ENCODE measurements around the gene BGN. TPM values are rescaled to one million over a fixed set of nuclear protein-coding genes. Genes with fewer than 3 reads are reported as not detected.

Gene BGN
- total RNA-seq, 4 donors from 2014 or later = 1.1 to 50.7 (median 9.8) TPM

DNA sequence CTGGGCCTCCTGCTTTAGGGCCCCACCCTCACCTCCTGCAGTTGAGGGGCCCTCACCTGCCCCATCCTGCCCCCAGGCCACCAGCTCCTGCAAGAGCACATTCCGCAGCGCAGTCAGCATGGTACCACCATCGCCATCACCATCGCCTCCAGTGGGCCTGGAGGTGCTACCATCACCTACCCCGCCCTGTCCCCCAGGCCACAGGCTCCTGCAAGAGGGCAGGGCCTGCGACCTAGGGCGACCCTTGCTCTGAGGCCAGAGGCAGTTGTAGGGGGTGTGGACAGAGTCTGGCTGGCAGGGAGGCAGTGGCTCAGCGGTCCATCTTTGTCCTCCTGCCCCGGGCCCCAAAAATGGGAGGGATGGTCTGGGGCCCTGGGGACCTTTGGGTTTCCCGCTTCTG, 20.5 kb upstream of the BGN start:
- Histone ChIP-seq H3K4me3 (peak overlapping the region in 1 of 4 donors; percentile 41), H3K9me3 (no peaks in the 10 kb centered on the region), H3K27ac (no peak overlapping the region), H3K4me1 (peaks cover 0 to 7% of the 10 kb centered on the region in 2 donors), H3K36me3 (no peaks in the 10 kb centered on the region), H3K27me3 (no peaks in the 10 kb centered on the region)
- no peak for TF ChIP-seq POLR2A (IDR thresholded peaks at IDR 0.05)
- TF ChIP-seq, protein P1, sequence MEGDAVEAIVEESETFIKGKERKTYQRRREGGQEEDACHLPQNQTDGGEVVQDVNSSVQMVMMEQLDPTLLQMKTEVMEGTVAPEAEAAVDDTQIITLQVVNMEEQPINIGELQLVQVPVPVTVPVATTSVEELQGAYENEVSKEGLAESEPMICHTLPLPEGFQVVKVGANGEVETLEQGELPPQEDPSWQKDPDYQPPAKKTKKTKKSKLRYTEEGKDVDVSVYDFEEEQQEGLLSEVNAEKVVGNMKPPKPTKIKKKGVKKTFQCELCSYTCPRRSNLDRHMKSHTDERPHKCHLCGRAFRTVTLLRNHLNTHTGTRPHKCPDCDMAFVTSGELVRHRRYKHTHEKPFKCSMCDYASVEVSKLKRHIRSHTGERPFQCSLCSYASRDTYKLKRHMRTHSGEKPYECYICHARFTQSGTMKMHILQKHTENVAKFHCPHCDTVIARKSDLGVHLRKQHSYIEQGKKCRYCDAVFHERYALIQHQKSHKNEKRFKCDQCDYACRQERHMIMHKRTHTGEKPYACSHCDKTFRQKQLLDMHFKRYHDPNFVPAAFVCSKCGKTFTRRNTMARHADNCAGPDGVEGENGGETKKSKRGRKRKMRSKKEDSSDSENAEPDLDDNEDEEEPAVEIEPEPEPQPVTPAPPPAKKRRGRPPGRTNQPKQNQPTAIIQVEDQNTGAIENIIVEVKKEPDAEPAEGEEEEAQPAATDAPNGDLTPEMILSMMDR (IDR thresholded peaks at IDR 0.05 in 4 of 5, conservative IDR thresholded peaks at IDR 0.05 in 1 of 5) = no peak
- in situ Hi-C loops (cut with MboI; ENCODE audit: low sequenced_read_pairs in 4 of 4) (loop anchor here in 1 of 4 donors (25.0 kb wide), 1 partner anchor 537 kb away; no protein-coding TSS in a partner anchor), intact Hi-C loops (cut with DNase I; ENCODE audit: low total_unique reads) (no loop called here)
- DNase-seq (no peak), ATAC-seq (no peak)

DNA sequence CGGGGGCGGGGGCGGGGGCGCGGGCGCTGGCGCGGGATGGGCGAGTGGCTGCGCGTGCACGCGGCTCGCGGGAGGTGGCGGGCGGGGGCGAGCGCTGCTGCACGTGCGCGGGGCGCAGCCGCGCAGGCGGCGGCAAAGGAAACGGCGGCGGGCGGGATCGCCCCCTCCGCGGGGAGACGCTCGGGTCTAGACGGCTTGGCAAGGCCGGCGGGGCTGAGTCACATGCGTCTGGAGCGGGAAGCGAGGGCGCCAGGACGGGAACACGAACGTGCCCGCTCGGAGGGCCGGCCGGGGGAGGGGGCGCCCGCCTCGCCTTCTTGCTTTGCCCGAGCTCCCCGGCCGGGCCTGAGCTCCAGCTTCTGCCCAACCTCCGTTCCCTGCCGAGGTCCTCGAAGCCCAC, 20.1 kb upstream of the BGN start:
- no peaks in the 10 kb centered on the region for H3K9me3 ChIP-seq
- no peak for ATAC-seq
- TF ChIP-seq, protein P1 (IDR thresholded peaks at IDR 0.05 in 4 of 5, conservative IDR thresholded peaks at IDR 0.05 in 1 of 5) = no peak
- TF ChIP-seq POLR2A (IDR thresholded peaks at IDR 0.05) = no peak
- no peak for DNase-seq
- H3K27me3 ChIP-seq = no peaks in the 10 kb centered on the region
- no peak overlapping the region for H3K27ac ChIP-seq
- H3K4me3 ChIP-seq = peak overlapping the region; percentile 28 to 41 (median 36)
- in situ Hi-C loops (cut with MboI; ENCODE audit: low sequenced_read_pairs in 4 of 4) (loop anchor here in 1 of 4 donors (25.0 kb wide), 1 partner anchor 537 kb away; no protein-coding TSS in a partner anchor), intact Hi-C loops (cut with DNase I; ENCODE audit: low total_unique reads) (no loop called here)
- H3K36me3 ChIP-seq = no peaks in the 10 kb centered on the region
- peaks cover 0 to 2% of the 10 kb centered on the region in 2 donors for H3K4me1 ChIP-seq

DNA sequence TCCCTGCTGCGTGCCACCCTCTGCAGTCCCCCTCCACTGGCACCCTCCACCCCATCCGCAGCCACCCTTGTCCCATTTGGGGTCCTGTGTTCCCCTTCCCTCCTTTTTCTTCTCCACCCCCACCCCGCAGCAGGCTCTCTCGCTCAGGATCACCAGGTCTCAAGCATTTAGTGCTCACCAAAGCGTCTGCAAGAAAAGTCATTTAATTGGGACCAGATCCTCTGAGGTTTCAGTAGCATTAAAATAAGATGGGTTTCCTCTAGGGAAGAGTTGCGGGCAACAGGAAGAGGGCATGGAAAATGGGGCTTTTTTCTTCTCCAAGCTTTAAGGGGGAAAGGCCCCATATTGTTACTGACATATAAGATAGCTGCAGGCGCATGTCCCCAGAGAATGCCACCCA, 19.5 kb upstream of the BGN start:
- H3K27me3 ChIP-seq = no peaks in the 10 kb centered on the region
- in situ Hi-C loops (cut with MboI; ENCODE audit: low sequenced_read_pairs in 4 of 4) (no loop called here), intact Hi-C loops (cut with DNase I; ENCODE audit: low total_unique reads) (no loop called here)
- DNase-seq (no peak), ATAC-seq (no peak)
- TF ChIP-seq, protein P1 (IDR thresholded peaks at IDR 0.05 in 4 of 5, conservative IDR thresholded peaks at IDR 0.05 in 1 of 5) = no peak
- TF ChIP-seq POLR2A (IDR thresholded peaks at IDR 0.05) = no peak
- no peak overlapping the region for H3K27ac ChIP-seq
- H3K4me3 ChIP-seq = peak overlapping the region; percentile 28 to 41 (median 36)
- H3K9me3 ChIP-seq = no peaks in the 10 kb centered on the region
- H3K36me3 ChIP-seq = no peaks in the 10 kb centered on the region
- no peaks in the 10 kb centered on the region for H3K4me1 ChIP-seq

GRCh38 chrX:153475751-153476281, 19.0 kb upstream of the BGN start:
- Histone ChIP-seq H3K9me3 (no peaks in the 10 kb centered on the region), H3K27ac (no peak overlapping the region), H3K4me1 (no peaks in the 10 kb centered on the region), H3K4me3 (no peak overlapping the region), H3K27me3 (no peaks in the 10 kb centered on the region), H3K36me3 (no peaks in the 10 kb centered on the region)
- ATAC-seq (no peak), DNase-seq (no peak)
- TF ChIP-seq POLR2A (IDR thresholded peaks at IDR 0.05) = no peak
- TF ChIP-seq, protein P1 (IDR thresholded peaks at IDR 0.05 in 4 of 5, conservative IDR thresholded peaks at IDR 0.05 in 1 of 5) = no peak
- in situ Hi-C loops (cut with MboI; ENCODE audit: low sequenced_read_pairs in 4 of 4) (no loop called here), intact Hi-C loops (cut with DNase I; ENCODE audit: low total_unique reads) (no loop called here)

Measured in gastrocnemius medialis (tissue), 4 donors.